ENCODE results near the gene ADGRB3.

ADGRB3 gene

GRCh38 chr6:69069881-69070280 is 434.8 kb downstream of the ADGRB3 start:
- no peak overlapping the region for H3K4me3 ChIP-seq (ENCODE audit: low read length)
- TF ChIP-seq, protein P1, sequence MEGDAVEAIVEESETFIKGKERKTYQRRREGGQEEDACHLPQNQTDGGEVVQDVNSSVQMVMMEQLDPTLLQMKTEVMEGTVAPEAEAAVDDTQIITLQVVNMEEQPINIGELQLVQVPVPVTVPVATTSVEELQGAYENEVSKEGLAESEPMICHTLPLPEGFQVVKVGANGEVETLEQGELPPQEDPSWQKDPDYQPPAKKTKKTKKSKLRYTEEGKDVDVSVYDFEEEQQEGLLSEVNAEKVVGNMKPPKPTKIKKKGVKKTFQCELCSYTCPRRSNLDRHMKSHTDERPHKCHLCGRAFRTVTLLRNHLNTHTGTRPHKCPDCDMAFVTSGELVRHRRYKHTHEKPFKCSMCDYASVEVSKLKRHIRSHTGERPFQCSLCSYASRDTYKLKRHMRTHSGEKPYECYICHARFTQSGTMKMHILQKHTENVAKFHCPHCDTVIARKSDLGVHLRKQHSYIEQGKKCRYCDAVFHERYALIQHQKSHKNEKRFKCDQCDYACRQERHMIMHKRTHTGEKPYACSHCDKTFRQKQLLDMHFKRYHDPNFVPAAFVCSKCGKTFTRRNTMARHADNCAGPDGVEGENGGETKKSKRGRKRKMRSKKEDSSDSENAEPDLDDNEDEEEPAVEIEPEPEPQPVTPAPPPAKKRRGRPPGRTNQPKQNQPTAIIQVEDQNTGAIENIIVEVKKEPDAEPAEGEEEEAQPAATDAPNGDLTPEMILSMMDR (conservative IDR thresholded peaks at IDR 0.05; ENCODE audit: low read depth, low read length): no peak
- no peak for DNase-seq (ENCODE audit: low read depth)

DNA sequence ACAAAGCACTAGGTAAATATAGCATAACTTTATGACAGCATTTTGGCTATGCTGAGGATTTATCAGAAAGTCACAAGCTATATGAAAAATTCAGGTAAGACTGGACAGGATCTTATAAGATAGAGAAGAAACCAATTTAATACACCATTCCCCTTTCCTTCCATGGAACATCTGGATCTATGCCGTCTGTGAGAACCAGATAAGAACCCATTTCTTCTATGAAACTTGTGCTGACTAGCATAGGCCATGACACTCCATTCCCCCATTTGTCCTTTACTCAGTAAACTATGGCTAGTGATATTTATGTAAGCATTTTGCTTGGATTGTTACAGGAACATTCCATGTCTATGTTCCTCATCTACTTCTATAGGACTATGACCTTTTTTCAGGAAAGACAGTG is 437.7 kb downstream of the ADGRB3 start:
- no peak for DNase-seq (ENCODE audit: low read depth)
- H3K4me3 ChIP-seq (ENCODE audit: low read length): no peak overlapping the region
- TF ChIP-seq, protein P1 (conservative IDR thresholded peaks at IDR 0.05; ENCODE audit: low read depth, low read length): no peak

DNA sequence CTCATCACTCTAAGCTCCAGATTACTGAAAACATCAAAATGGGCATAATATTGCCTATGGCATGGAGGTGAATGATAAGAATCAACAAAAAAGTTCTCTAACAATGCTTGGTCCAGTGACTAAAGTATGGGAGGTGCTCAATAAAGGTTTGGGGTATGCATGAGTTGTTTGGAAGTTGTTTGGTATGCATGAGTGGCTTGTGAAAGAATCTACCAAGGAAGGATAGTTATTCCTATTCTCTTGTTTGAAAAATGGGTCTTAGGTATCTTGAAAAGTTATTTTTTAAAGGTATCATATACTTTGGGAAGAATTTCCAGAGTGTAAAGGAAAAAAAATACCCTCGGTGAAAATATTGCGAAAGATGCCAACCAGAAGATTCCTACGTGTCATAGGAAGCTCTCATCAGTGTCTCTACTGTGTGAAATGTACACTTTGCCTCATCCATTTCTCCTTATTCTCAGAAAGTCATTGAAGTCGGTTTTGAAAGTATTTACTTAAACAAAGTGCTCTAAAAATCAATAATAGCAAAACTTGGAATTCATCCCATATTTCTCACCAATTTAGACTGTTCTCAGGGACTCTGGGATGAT is 449.8 kb downstream of the ADGRB3 start:
- DNase-seq (ENCODE audit: low read depth): no peak
- no peak overlapping the region for H3K4me3 ChIP-seq (ENCODE audit: low read length)
- TF ChIP-seq, protein P1 (conservative IDR thresholded peaks at IDR 0.05; ENCODE audit: low read depth, low read length): no peak

- TF ChIP-seq, protein P1 (conservative IDR thresholded peaks at IDR 0.05; ENCODE audit: low read depth, low read length): no peak
- no peak for DNase-seq (ENCODE audit: low read depth)
- H3K4me3 ChIP-seq (ENCODE audit: low read length): no peak overlapping the region
Observed at GRCh38 chr6:69086689-69087088, 451.6 kb downstream of the ADGRB3 start.

DNA sequence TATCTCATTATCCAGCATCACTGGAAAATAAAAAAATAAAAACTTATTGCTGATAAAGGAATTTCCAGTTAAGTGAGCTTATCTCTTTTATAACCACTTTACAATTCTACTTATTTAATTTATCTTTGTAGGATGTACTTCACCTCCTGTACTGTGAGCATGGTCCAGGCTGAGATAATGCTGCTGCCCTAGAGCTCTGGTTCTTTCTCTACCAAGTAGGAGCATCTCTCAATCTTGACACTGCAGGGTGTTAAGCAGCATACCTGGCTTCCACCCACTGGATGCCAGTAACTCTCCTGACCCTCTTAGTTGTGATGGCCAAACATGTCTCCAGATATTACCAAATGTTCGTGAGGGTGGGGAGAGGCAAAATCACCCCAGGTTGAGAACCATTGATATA is 454.5 kb downstream of the ADGRB3 start:
- TF ChIP-seq, protein P1 (conservative IDR thresholded peaks at IDR 0.05; ENCODE audit: low read depth, low read length): no peak
- DNase-seq (ENCODE audit: low read depth): no peak

GRCh38 chr6:69090132-69090531 is 455.1 kb downstream of the ADGRB3 start:
- DNase-seq (ENCODE audit: low read depth): peak; percentile 54

More for the DNA sequence above, 454.5 kb downstream of the ADGRB3 start:
- no peak overlapping the region for H3K4me3 ChIP-seq (ENCODE audit: low read length)

DNA sequence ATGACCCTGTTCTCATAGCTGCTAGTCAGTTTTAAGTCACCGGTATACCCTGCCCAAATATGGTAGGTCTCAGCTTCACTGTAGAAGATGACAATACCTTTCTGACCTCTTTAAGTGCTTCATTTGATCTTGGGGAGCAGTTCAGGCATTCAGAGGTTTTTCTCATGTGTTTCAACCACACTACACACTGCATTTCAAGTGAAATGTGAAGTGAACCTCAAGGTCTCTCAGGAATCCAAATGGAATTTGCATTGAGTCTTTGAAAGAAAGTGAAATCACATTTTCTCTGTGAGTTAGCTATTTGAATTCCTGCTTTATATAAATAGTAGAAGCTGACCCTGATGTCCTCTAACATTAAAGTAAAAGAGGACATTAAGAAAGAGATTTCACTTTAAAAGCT is 461.6 kb downstream of the ADGRB3 start:
- H3K4me3 ChIP-seq (ENCODE audit: low read length): no peak overlapping the region
- DNase-seq (ENCODE audit: low read depth): peak; percentile 16
- TF ChIP-seq, protein P1 (conservative IDR thresholded peaks at IDR 0.05; ENCODE audit: low read depth, low read length): no peak

More at GRCh38 chr6:69090132-69090531, 455.1 kb downstream of the ADGRB3 start:
- H3K4me3 ChIP-seq (ENCODE audit: low read length): no peak overlapping the region
- TF ChIP-seq, protein P1 (conservative IDR thresholded peaks at IDR 0.05; ENCODE audit: low read depth, low read length): no peak
